SK-N-SH treated with all-trans-retinoic acid at 6 μM for 48 hours (cell line): ENCODE measurements around the gene CNTNAP2.

Experiments
- ATAC-seq: fragments of 200-7000 bp; cut with Tn5 transposase; 3 replicates; pipeline ENCODE4 v1.9.1; 2020; ENCODE audit warnings: mild to moderate bottlenecking, moderate library complexity
- ARNTL ChIP-seq: fragments of 450-650 bp; formaldehyde crosslinking; IDR thresholded peaks from 2 replicates; pipeline ENCODE4 v1.5.0; 2020; ENCODE audit warnings: low read depth, mild to moderate bottlenecking, moderate library complexity, borderline replicate concordance
- BACH2 ChIP-seq: fragments of 250-450 bp; sonication (Bioruptor Pico); IDR thresholded peaks from 2 replicates; pipeline ENCODE4 v1.9.0; 2021; ENCODE audit warnings: mild to moderate bottlenecking, borderline replicate concordance
- CSDC2 ChIP-seq: fragments of 250-450 bp; sonication (Bioruptor Pico); IDR thresholded peaks from 2 replicates; pipeline ENCODE4 v1.5.0; 2020; ENCODE audit warnings: mild to moderate bottlenecking, moderate library complexity
- ESRRG ChIP-seq: fragments of 250-450 bp; sonication (Bioruptor Pico); IDR thresholded peaks from 2 replicates; pipeline ENCODE4 v1.6.1; 2021; ENCODE audit warnings: mild to moderate bottlenecking
- GLIS3 ChIP-seq: fragments of 250-450 bp; sonication (Bioruptor Pico); IDR thresholded peaks from 2 replicates; pipeline ENCODE4 v1.5.0; 2020; ENCODE audit warnings: mild to moderate bottlenecking, moderate library complexity
- ISL1 ChIP-seq: fragments of 250-450 bp; sonication (Bioruptor Pico); IDR thresholded peaks from 2 replicates; pipeline ENCODE4 v2.1.2; 2022; ENCODE audit warnings: mild to moderate bottlenecking, moderate library complexity
- OSR1 ChIP-seq: fragments of 250-450 bp; sonication (Bioruptor Pico); IDR thresholded peaks from 2 replicates; pipeline ENCODE4 v1.8.0; 2022; ENCODE audit warnings: moderate library complexity, mild to moderate bottlenecking, inconsistent platforms
- PPARA ChIP-seq: fragments of 250-450 bp; sonication (Bioruptor Pico); IDR thresholded peaks from 2 replicates; pipeline ENCODE4 v1.5.0; 2020; ENCODE audit warnings: mild to moderate bottlenecking, borderline replicate concordance
- RARB ChIP-seq: fragments of 250-450 bp; sonication (Bioruptor Pico); IDR thresholded peaks from 2 replicates; pipeline ENCODE4 v1.8.0; 2021; ENCODE audit warnings: mild to moderate bottlenecking, moderate library complexity
- SNAI2 ChIP-seq: fragments of 250-450 bp; sonication (Bioruptor Pico); IDR thresholded peaks from 2 replicates; pipeline ENCODE4 v1.5.0; 2020; ENCODE audit warnings: mild to moderate bottlenecking, moderate library complexity
- TCF4 ChIP-seq: fragments of 250-450 bp; sonication (Bioruptor Pico); IDR thresholded peaks from 2 replicates; pipeline ENCODE4 v1.8.0; 2021; ENCODE audit warnings: mild to moderate bottlenecking, moderate library complexity, borderline replicate concordance
- TOX ChIP-seq: fragments of 250-450 bp; sonication (Bioruptor Pico); IDR thresholded peaks from 2 replicates; pipeline ENCODE4 v1.8.0; 2021; ENCODE audit warnings: mild to moderate bottlenecking, moderate library complexity, borderline replicate concordance
- ZC3H10 ChIP-seq: fragments of 250-450 bp; sonication (Bioruptor Pico); IDR thresholded peaks from 2 replicates; pipeline ENCODE4 v1.5.1; 2021; ENCODE audit warnings: mild to moderate bottlenecking, moderate library complexity
- ZFP3 ChIP-seq: fragments of 250-450 bp; sonication (Bioruptor Pico); IDR thresholded peaks from 2 replicates; pipeline ENCODE4 v1.5.0; 2020; ENCODE audit warnings: mild to moderate bottlenecking, moderate library complexity
- ZFP30 ChIP-seq: fragments of 450-650 bp; formaldehyde crosslinking; IDR thresholded peaks from 2 replicates; pipeline ENCODE4 v1.5.0; 2022; ENCODE audit warnings: mild to moderate bottlenecking, moderate library complexity
- ZNF565 ChIP-seq: fragments of 450-650 bp; formaldehyde crosslinking; conservative IDR thresholded peaks from 2 replicates; pipeline ENCODE4 v1.5.0; 2020; ENCODE audit warnings: low read depth, mild to moderate bottlenecking, moderate library complexity
- ZNF8 ChIP-seq: fragments of 450-650 bp; formaldehyde crosslinking; IDR thresholded peaks from 2 replicates; pipeline ENCODE4 v1.5.0; 2020; ENCODE audit warnings: mild to moderate bottlenecking, moderate library complexity
- TF ChIP-seq, protein P1 (sequence below): fragments of 250-450 bp; sonication (Bioruptor Pico); IDR thresholded peaks from 2 replicates; pipeline ENCODE4 v1.8.0; 2020; ENCODE audit warnings: mild to moderate bottlenecking, moderate library complexity, borderline replicate concordance
- TF ChIP-seq, protein P2 (sequence below): fragments of 250-450 bp; sonication (Bioruptor Pico); IDR thresholded peaks from 2 replicates; pipeline ENCODE4 v1.5.1; 2021; ENCODE audit warnings: mild to moderate bottlenecking, moderate library complexity
- TF ChIP-seq, protein P3 (sequence below): fragments of 250-450 bp; sonication (Bioruptor Pico); IDR thresholded peaks from 2 replicates; pipeline ENCODE4 v1.5.1; 2020; ENCODE audit warnings: low read depth, mild to moderate bottlenecking, moderate library complexity
- TF ChIP-seq, protein P4 (sequence below): fragments of 250-450 bp; sonication (Bioruptor Pico); IDR thresholded peaks from 2 replicates; pipeline ENCODE4 v1.5.0; 2020; ENCODE audit warnings: mild to moderate bottlenecking, moderate library complexity

Gene CNTNAP2

GRCh38 chr7:148238761-148239325, 2122.2 kb downstream of the CNTNAP2 start:
- ATAC-seq: no peak
- TF ChIP-seq SNAI2 (CRISPR knock-in tag): 0 out of 2 replicates have a peak, but pooled peaks have one; percentile 31
- TF ChIP-seq ARNTL (CRISPR knock-in tag): no peak
- TF ChIP-seq BACH2: no peak
- TF ChIP-seq ISL1 (CRISPR knock-in tag): peak; percentile 86

GRCh38 chr7:148241700-148242293, 2125.2 kb downstream of the CNTNAP2 start:
- TF ChIP-seq, protein P1, sequence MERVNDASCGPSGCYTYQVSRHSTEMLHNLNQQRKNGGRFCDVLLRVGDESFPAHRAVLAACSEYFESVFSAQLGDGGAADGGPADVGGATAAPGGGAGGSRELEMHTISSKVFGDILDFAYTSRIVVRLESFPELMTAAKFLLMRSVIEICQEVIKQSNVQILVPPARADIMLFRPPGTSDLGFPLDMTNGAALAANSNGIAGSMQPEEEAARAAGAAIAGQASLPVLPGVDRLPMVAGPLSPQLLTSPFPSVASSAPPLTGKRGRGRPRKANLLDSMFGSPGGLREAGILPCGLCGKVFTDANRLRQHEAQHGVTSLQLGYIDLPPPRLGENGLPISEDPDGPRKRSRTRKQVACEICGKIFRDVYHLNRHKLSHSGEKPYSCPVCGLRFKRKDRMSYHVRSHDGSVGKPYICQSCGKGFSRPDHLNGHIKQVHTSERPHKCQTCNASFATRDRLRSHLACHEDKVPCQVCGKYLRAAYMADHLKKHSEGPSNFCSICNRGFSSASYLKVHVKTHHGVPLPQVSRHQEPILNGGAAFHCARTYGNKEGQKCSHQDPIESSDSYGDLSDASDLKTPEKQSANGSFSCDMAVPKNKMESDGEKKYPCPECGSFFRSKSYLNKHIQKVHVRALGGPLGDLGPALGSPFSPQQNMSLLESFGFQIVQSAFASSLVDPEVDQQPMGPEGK (CRISPR knock-in tag): no peak
- 0 out of 2 replicates have a peak, but pooled peaks have one; percentile 1 for TF ChIP-seq TOX
- ATAC-seq: no peak

DNA sequence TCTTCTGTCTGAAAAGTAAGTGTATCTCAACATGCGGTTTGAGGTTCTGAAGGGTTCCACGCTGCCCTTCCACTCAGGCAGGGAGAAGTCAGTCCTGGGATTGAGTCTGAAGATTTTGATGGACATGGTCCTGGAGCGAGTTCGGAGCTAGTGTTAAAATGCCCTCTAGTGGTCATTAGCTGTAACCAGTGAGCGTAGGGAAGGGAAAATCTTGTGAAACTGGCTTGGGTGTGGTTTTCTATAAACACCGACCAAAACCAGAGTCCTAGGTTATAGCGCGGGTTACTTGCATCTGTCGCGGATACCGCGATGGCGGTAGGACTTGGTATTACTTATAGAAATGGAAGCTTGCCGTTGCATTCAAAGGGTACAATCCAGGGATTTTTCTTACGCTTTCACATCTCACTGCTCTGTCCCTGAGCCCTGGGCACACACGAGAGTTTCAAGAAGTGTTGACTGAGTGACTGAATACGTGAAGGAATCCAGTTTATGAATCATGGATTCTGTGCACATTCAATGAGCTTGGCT, 2125.8 kb downstream of the CNTNAP2 start:
- TF ChIP-seq ZNF565 (no peak), BACH2 (no peak), CSDC2 (CRISPR knock-in tag) (no peak), GLIS3 (no peak), OSR1 (CRISPR knock-in tag) (no peak), ZFP30 (CRISPR knock-in tag) (no peak), RARB (CRISPR knock-in tag) (no peak), ESRRG (CRISPR knock-in tag) (no peak), ZC3H10 (no peak), ISL1 (CRISPR knock-in tag) (no peak), ZFP3 (no peak)
- TF ChIP-seq, protein P2, sequence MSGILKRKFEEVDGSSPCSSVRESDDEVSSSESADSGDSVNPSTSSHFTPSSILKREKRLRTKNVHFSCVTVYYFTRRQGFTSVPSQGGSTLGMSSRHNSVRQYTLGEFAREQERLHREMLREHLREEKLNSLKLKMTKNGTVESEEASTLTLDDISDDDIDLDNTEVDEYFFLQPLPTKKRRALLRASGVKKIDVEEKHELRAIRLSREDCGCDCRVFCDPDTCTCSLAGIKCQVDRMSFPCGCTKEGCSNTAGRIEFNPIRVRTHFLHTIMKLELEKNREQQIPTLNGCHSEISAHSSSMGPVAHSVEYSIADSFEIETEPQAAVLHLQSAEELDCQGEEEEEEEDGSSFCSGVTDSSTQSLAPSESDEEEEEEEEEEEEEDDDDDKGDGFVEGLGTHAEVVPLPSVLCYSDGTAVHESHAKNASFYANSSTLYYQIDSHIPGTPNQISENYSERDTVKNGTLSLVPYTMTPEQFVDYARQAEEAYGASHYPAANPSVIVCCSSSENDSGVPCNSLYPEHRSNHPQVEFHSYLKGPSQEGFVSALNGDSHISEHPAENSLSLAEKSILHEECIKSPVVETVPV (CRISPR knock-in tag): no peak
- TF ChIP-seq, protein P1 (CRISPR knock-in tag): no peak
- TF ChIP-seq, protein P3, sequence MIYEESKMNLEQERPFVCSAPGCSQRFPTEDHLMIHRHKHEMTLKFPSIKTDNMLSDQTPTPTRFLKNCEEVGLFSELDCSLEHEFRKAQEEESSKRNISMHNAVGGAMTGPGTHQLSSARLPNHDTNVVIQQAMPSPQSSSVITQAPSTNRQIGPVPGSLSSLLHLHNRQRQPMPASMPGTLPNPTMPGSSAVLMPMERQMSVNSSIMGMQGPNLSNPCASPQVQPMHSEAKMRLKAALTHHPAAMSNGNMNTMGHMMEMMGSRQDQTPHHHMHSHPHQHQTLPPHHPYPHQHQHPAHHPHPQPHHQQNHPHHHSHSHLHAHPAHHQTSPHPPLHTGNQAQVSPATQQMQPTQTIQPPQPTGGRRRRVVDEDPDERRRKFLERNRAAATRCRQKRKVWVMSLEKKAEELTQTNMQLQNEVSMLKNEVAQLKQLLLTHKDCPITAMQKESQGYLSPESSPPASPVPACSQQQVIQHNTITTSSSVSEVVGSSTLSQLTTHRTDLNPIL (CRISPR knock-in tag): no peak
- TF ChIP-seq, all 23 proteins: peak for 0
- peak; percentile 96 for ATAC-seq

DNA sequence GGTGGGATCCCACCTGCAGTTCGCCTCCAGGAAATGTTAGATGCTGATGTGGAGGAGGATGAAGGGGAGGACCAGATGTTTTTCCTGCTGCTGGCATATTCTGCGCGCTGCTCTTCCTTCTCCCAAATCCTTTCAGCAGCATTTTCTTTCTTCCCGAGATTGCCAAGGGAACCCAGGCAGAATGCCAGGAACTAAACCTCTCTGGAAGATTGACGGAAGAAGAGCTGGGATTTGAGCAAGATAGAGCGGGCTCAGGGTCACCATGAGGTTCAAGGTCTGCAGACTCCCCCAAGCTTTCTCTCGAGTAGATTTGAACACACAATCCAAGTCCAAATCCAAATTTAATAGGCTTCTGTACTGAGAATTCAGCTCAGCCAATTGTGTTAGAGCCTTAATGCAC, 2128.8 kb downstream of the CNTNAP2 start:
- TF ChIP-seq BACH2: no peak
- TF ChIP-seq TOX: no peak
- TF ChIP-seq PPARA (CRISPR knock-in tag): no peak
- TF ChIP-seq ZNF8 (CRISPR knock-in tag): no peak
- no peak for TF ChIP-seq SNAI2 (CRISPR knock-in tag)
- no peak for TF ChIP-seq ZNF565
- TF ChIP-seq TCF4 (CRISPR knock-in tag): no peak
- TF ChIP-seq OSR1 (CRISPR knock-in tag): no peak
- TF ChIP-seq, protein P4, sequence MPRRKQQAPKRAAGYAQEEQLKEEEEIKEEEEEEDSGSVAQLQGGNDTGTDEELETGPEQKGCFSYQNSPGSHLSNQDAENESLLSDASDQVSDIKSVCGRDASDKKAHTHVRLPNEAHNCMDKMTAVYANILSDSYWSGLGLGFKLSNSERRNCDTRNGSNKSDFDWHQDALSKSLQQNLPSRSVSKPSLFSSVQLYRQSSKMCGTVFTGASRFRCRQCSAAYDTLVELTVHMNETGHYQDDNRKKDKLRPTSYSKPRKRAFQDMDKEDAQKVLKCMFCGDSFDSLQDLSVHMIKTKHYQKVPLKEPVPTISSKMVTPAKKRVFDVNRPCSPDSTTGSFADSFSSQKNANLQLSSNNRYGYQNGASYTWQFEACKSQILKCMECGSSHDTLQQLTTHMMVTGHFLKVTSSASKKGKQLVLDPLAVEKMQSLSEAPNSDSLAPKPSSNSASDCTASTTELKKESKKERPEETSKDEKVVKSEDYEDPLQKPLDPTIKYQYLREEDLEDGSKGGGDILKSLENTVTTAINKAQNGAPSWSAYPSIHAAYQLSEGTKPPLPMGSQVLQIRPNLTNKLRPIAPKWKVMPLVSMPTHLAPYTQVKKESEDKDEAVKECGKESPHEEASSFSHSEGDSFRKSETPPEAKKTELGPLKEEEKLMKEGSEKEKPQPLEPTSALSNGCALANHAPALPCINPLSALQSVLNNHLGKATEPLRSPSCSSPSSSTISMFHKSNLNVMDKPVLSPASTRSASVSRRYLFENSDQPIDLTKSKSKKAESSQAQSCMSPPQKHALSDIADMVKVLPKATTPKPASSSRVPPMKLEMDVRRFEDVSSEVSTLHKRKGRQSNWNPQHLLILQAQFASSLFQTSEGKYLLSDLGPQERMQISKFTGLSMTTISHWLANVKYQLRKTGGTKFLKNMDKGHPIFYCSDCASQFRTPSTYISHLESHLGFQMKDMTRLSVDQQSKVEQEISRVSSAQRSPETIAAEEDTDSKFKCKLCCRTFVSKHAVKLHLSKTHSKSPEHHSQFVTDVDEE (CRISPR knock-in tag): no peak
- no peak for TF ChIP-seq ZC3H10
- TF ChIP-seq ZFP30 (CRISPR knock-in tag): no peak
- no peak for ATAC-seq
